ENCODE data around the gene GPC3. TPM values are rescaled to one million over a fixed set of nuclear protein-coding genes. Genes with fewer than 3 reads are reported as not detected.

The GPC3 gene
- total RNA-seq, 1 donor from 2014 or later: not detected

- intact Hi-C loops (cut with micrococcal nuclease): no loop called here
- no peak for ATAC-seq (ENCODE audit: low read depth)
These were observed 18.7 kb upstream of the GPC3 start for GRCh38 chrX:134004084-134004483.

GRCh38 chrX:134002921-134003615 is 17.7 kb upstream of the GPC3 start:
- CTCF ChIA-PET: no interaction called here

More at GRCh38 chrX:134004084-134004483, 18.7 kb upstream of the GPC3 start:
- CTCF ChIA-PET: no interaction called here
- POLR2A ChIA-PET: no interaction called here
- TF ChIP-seq CTCF (IDR thresholded peaks at IDR 0.05): no peak
- H3K27me3 Mint-ChIP-seq: no peaks in the 10 kb centered on the region
- H3K4me3 Mint-ChIP-seq: no peak overlapping the region
- DNase-seq: no peak
- H3K36me3 Mint-ChIP-seq (ENCODE audit: low read depth): no peaks in the 10 kb centered on the region
- no peaks in the 10 kb centered on the region for H3K4me1 Mint-ChIP-seq
- no peak overlapping the region for H3K27ac Mint-ChIP-seq
- H3K9me3 Mint-ChIP-seq: no peaks in the 10 kb centered on the region

GRCh38 chrX:134000260-134001245 is 15.2 kb upstream of the GPC3 start:
- Mint-ChIP-seq H3K4me1 (no peaks in the 10 kb centered on the region), H3K36me3 (ENCODE audit: low read depth) (no peaks in the 10 kb centered on the region), H3K27ac (no peak overlapping the region), H3K9me3 (no peaks in the 10 kb centered on the region), H3K27me3 (peaks cover 5% of the 10 kb centered on the region), H3K4me3 (no peak overlapping the region)
- ChIA-PET POLR2A (no interaction called here), CTCF (no interaction called here)
- ATAC-seq (ENCODE audit: low read depth) (no peak), DNase-seq (no peak)
- no peak for TF ChIP-seq CTCF (IDR thresholded peaks at IDR 0.05)
- intact Hi-C loops (cut with micrococcal nuclease): no loop called here

More at GRCh38 chrX:134002921-134003615, 17.7 kb upstream of the GPC3 start:
- intact Hi-C loops (cut with micrococcal nuclease): no loop called here
- Mint-ChIP-seq H3K4me1 (no peaks in the 10 kb centered on the region), H3K9me3 (no peaks in the 10 kb centered on the region), H3K4me3 (no peak overlapping the region), H3K36me3 (ENCODE audit: low read depth) (no peaks in the 10 kb centered on the region), H3K27me3 (no peaks in the 10 kb centered on the region), H3K27ac (no peak overlapping the region)
- no peak for ATAC-seq (ENCODE audit: low read depth)
- POLR2A ChIA-PET: no interaction called here
- no peak for DNase-seq
- no peak for TF ChIP-seq CTCF (IDR thresholded peaks at IDR 0.05)

- ATAC-seq (ENCODE audit: low read depth): no peak
- CTCF ChIA-PET: no interaction called here
- no peak overlapping the region for H3K27ac Mint-ChIP-seq
- POLR2A ChIA-PET: no interaction called here
- H3K4me3 Mint-ChIP-seq: no peak overlapping the region
- H3K4me1 Mint-ChIP-seq: no peaks in the 10 kb centered on the region
- DNase-seq: no peak
- no peaks in the 10 kb centered on the region for H3K9me3 Mint-ChIP-seq
- H3K36me3 Mint-ChIP-seq (ENCODE audit: low read depth): no peaks in the 10 kb centered on the region
- intact Hi-C loops (cut with micrococcal nuclease): no loop called here
- TF ChIP-seq CTCF (IDR thresholded peaks at IDR 0.05): no peak
- peaks cover 7% of the 10 kb centered on the region for H3K27me3 Mint-ChIP-seq
These were observed 13.8 kb upstream of the GPC3 start for GRCh38 chrX:133999031-133999705.

GRCh38 chrX:133995759-133996158 is 10.4 kb upstream of the GPC3 start:
- no peaks in the 10 kb centered on the region for H3K9me3 Mint-ChIP-seq
- H3K27ac Mint-ChIP-seq: no peak overlapping the region
- H3K36me3 Mint-ChIP-seq (ENCODE audit: low read depth): no peaks in the 10 kb centered on the region
- DNase-seq (no peak), ATAC-seq (ENCODE audit: low read depth) (no peak)
- no peak for TF ChIP-seq CTCF (IDR thresholded peaks at IDR 0.05)
- H3K4me3 Mint-ChIP-seq: no peak overlapping the region
- H3K4me1 Mint-ChIP-seq: no peaks in the 10 kb centered on the region
- ChIA-PET CTCF (no interaction called here), POLR2A (no interaction called here)
- H3K27me3 Mint-ChIP-seq: peaks cover 7% of the 10 kb centered on the region
- intact Hi-C loops (cut with micrococcal nuclease): no loop called here

Data from activated B cell treated with CpG ODN at 0.5 μM for 24 hours (primary cell).